ENCODE measurements around the gene CELSR2.
A peak's percentile ranks its signal among the peaks of the same experiment; 100 is the strongest.
"Not testable (repeated sequence)": the region's sequence is repeated elsewhere in the genome, so short reads cannot be mapped to it uniquely, and the experiment has no call there.

Gene CELSR2

GRCh38 chr1:109218516-109218915, 30.8 kb upstream of the CELSR2 start:
- ATAC-seq (no peak), DNase-seq (no peak)
- peaks cover 0 to 4% of the 10 kb centered on the region in 2 donors for H3K9me3 Mint-ChIP-seq
- H3K4me1 Mint-ChIP-seq: peaks cover 39% of the 10 kb centered on the region
- H3K27ac Mint-ChIP-seq: no peak overlapping the region
- H3K27me3 Mint-ChIP-seq: no peaks in the 10 kb centered on the region
- peak overlapping the region; percentile 19 to 25 for H3K4me3 Mint-ChIP-seq

GRCh38 chr1:109221201-109221600, 28.1 kb upstream of the CELSR2 start:
- peaks cover 41% of the 10 kb centered on the region for H3K4me1 Mint-ChIP-seq
- H3K27me3 Mint-ChIP-seq: not testable (repeated sequence)

GRCh38 chr1:109225308-109225707, 24.0 kb upstream of the CELSR2 start:
- H3K4me1 Mint-ChIP-seq: peaks cover 18% of the 10 kb centered on the region
- no peak for DNase-seq
- ATAC-seq: no peak
- H3K4me3 Mint-ChIP-seq: no peak overlapping the region
- H3K9me3 Mint-ChIP-seq: no peaks in the 10 kb centered on the region
- no peaks in the 10 kb centered on the region for H3K27me3 Mint-ChIP-seq
- H3K27ac Mint-ChIP-seq: no peak overlapping the region

More at GRCh38 chr1:109221201-109221600, 28.1 kb upstream of the CELSR2 start:
- ATAC-seq, H3K4me3 Mint-ChIP-seq, H3K9me3 Mint-ChIP-seq, DNase-seq: not testable (repeated sequence)
- H3K27ac Mint-ChIP-seq: peak overlapping the region in 1 of 2 donors; percentile 19

- Mint-ChIP-seq H3K4me1 (peaks cover 15% of the 10 kb centered on the region), H3K9me3 (no peaks in the 10 kb centered on the region), H3K27ac (no peak overlapping the region), H3K4me3 (no peak overlapping the region), H3K27me3 (no peaks in the 10 kb centered on the region)
- no peak for ATAC-seq
- no peak for DNase-seq
Measured at GRCh38 chr1:109225711-109226445, 23.5 kb upstream of the CELSR2 start.

- no peak for DNase-seq
- Mint-ChIP-seq H3K9me3 (no peaks in the 10 kb centered on the region), H3K4me3 (no peak overlapping the region), H3K27ac (no peak overlapping the region), H3K4me1 (peaks cover 10% of the 10 kb centered on the region), H3K27me3 (no peaks in the 10 kb centered on the region)
- ATAC-seq: no peak
Measured at GRCh38 chr1:109228167-109228566, 21.2 kb upstream of the CELSR2 start.

- no peaks in the 10 kb centered on the region for H3K27me3 Mint-ChIP-seq
- H3K27ac Mint-ChIP-seq: peak overlapping the region in 1 of 2 donors; percentile 27
- no peaks in the 10 kb centered on the region for H3K9me3 Mint-ChIP-seq
- DNase-seq (no peak), ATAC-seq (no peak)
- peaks cover 10% of the 10 kb centered on the region for H3K4me1 Mint-ChIP-seq
- H3K4me3 Mint-ChIP-seq: no peak overlapping the region
Measured at GRCh38 chr1:109229531-109230127, 19.7 kb upstream of the CELSR2 start.

- H3K4me1 Mint-ChIP-seq: no peaks in the 10 kb centered on the region
- H3K9me3 Mint-ChIP-seq: no peaks in the 10 kb centered on the region
- no peak for ATAC-seq
- H3K27ac Mint-ChIP-seq: no peak overlapping the region
- DNase-seq: no peak
- no peak overlapping the region for H3K4me3 Mint-ChIP-seq
- no peaks in the 10 kb centered on the region for H3K27me3 Mint-ChIP-seq
Measured at GRCh38 chr1:109231066-109231465, 18.3 kb upstream of the CELSR2 start.

- no peak overlapping the region for H3K4me3 Mint-ChIP-seq
Measured at GRCh38 chr1:109235137-109235536, 14.2 kb upstream of the CELSR2 start.

GRCh38 chr1:109237512-109237911, 11.8 kb upstream of the CELSR2 start:
- Mint-ChIP-seq H3K4me3 (no peak overlapping the region), H3K9me3 (no peaks in the 10 kb centered on the region), H3K4me1 (peaks cover 37% of the 10 kb centered on the region), H3K27me3 (peaks cover 12% of the 10 kb centered on the region), H3K27ac (peak overlapping the region in 1 of 2 donors; percentile 31)
- DNase-seq: no peak
- ATAC-seq: no peak

More at GRCh38 chr1:109235137-109235536, 14.2 kb upstream of the CELSR2 start:
- Mint-ChIP-seq H3K4me1 (peaks cover 13% of the 10 kb centered on the region), H3K27ac (no peak overlapping the region), H3K27me3 (no peaks in the 10 kb centered on the region), H3K9me3 (no peaks in the 10 kb centered on the region)
- DNase-seq (no peak), ATAC-seq (no peak)

GRCh38 chr1:109238382-109238781, 11.0 kb upstream of the CELSR2 start:
- Mint-ChIP-seq H3K27me3 (peaks cover 21% of the 10 kb centered on the region), H3K4me3 (no peak overlapping the region), H3K27ac (no peak overlapping the region), H3K4me1 (peaks cover 40% of the 10 kb centered on the region), H3K9me3 (no peaks in the 10 kb centered on the region)
- ATAC-seq (no peak), DNase-seq (no peak)

GRCh38 chr1:109239047-109239408, 10.3 kb upstream of the CELSR2 start:
- Mint-ChIP-seq H3K9me3 (no peaks in the 10 kb centered on the region), H3K4me3 (no peak overlapping the region), H3K27ac (no peak overlapping the region), H3K4me1 (peaks cover 40% of the 10 kb centered on the region), H3K27me3 (peaks cover 24% of the 10 kb centered on the region)
- ATAC-seq: no peak
- no peak for DNase-seq

GRCh38 chr1:109239409-109240068, 9.8 kb upstream of the CELSR2 start:
- peaks cover 29% of the 10 kb centered on the region for H3K27me3 Mint-ChIP-seq
- DNase-seq: no peak
- no peaks in the 10 kb centered on the region for H3K9me3 Mint-ChIP-seq
- peak; percentile 65 for ATAC-seq
- H3K4me3 Mint-ChIP-seq: no peak overlapping the region
- peak overlapping the region in 1 of 2 donors; percentile 87 for H3K27ac Mint-ChIP-seq
- H3K4me1 Mint-ChIP-seq: peaks cover 40% of the 10 kb centered on the region

- no peak overlapping the region for H3K4me3 Mint-ChIP-seq
- no peaks in the 10 kb centered on the region for H3K9me3 Mint-ChIP-seq
- H3K27ac Mint-ChIP-seq: no peak overlapping the region
- H3K27me3 Mint-ChIP-seq: peaks cover 33% of the 10 kb centered on the region
- no peak for DNase-seq
- ATAC-seq: peak; percentile 39
- peaks cover 40% of the 10 kb centered on the region for H3K4me1 Mint-ChIP-seq
Measured at GRCh38 chr1:109240158-109241152, 8.9 kb upstream of the CELSR2 start.

- Mint-ChIP-seq H3K27ac (peak overlapping the region in 1 of 2 donors; percentile 13), H3K9me3 (no peaks in the 10 kb centered on the region), H3K4me3 (no peak overlapping the region), H3K27me3 (peaks cover 33% of the 10 kb centered on the region), H3K4me1 (peaks cover 40% of the 10 kb centered on the region)
- no peak for DNase-seq
- peak; percentile 10 for ATAC-seq
Measured at GRCh38 chr1:109241344-109241743, 8.0 kb upstream of the CELSR2 start.

- peaks cover 40% of the 10 kb centered on the region for H3K4me1 Mint-ChIP-seq
- no peaks in the 10 kb centered on the region for H3K9me3 Mint-ChIP-seq
- no peak overlapping the region for H3K27ac Mint-ChIP-seq
- no peak overlapping the region for H3K4me3 Mint-ChIP-seq
- no peak for DNase-seq
- peaks cover 35% of the 10 kb centered on the region for H3K27me3 Mint-ChIP-seq
- ATAC-seq: peak; percentile 24
Measured at GRCh38 chr1:109241841-109242345, 7.4 kb upstream of the CELSR2 start.

Data from stimulated activated naive CD8-positive, alpha-beta T cell treated with anti-CD3 and anti-CD28 coated beads, Interleukin-15, amount 100 ng/mL, for 72 hours (primary cell).